DMS79 treated with DMSO at 0.1 percent for 48 hours (cell line): Measurements from ENCODE around the gene ZNF804A.
"Not testable (repeated sequence)": the region's sequence is repeated elsewhere in the genome, so short reads cannot be mapped to it uniquely, and the experiment has no call there.

Experiments used
- DNase-seq: peaks from one replicate; lab custom pipeline; 2025; lab: John Stamatoyannopoulos, UW

ZNF804A gene

DNA sequence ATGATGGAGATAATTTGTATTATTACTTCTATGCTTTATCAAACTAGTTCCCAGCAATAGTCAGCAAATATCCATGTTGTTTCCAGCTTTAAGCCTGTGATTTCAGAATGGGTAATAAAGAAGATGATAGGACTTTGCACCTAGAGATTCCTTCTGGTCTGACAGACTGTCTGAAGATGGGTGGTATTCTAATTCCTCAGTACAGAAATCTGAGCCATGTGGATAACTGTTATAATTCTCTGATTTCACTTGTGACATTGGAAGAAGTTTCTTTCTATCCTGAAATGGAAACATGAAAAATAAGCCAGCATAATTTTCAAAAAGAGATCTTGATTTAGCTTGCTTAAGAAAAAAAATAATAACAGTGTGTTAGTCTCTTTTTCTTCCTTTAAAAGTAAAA, 130.1 kb downstream of the ZNF804A start:
- no peak for DNase-seq

DNA sequence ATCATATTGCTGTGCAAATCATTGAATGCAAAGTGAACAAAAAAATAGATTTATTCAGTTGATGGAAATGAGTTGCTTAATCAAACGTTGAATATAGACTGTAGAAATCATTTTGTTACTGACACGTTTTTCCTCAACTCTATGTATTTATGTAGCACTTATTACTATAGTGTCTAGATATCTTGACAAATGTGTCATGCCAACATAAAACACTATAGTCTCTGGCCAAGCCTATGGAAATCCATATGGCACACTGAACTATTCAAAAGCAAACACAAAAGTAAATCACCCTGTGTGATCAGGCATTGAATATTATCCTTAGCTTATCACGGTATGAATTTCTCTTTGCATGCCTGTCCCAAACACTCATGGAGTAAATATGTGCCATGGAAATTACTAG, 131.3 kb downstream of the ZNF804A start:
- no peak for DNase-seq

DNA sequence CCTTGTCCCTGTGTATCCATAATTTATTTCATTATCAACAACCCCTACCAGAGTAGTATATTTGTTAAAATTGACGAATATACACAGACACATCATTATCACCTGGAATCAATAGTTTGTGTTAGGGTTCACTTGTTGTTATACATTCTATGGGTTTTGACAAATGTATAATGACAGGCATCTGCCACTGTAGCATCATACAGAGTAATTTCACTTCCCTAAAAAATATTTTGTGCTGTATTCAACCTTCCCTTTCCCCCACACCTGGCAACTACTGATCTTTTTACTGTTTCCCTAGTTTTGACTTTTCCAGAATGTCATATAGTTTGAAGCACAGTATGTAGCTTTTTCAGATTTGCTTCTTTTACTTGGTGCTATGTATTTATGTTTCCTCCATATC, 132.0 kb downstream of the ZNF804A start:
- no peak for DNase-seq

DNA sequence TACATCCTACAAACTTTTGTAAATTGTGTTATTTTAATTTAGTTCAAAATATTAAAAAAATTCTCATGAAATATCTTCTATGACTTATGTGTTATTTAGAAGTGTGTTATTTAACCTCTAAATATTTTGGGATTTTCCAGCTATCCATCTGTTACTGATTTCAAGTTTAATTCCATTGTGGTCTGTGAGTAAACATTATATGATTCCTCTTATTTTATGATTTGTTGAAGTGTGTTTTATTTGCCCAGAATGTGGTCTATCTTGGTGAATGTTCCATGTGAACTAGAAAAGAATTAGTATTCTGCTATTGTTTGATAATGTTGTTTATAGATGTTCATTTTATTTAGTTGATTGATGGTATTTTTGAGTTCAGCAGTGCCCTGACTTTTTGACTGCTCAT, 136.0 kb downstream of the ZNF804A start:
- DNase-seq, result no peak

DNA sequence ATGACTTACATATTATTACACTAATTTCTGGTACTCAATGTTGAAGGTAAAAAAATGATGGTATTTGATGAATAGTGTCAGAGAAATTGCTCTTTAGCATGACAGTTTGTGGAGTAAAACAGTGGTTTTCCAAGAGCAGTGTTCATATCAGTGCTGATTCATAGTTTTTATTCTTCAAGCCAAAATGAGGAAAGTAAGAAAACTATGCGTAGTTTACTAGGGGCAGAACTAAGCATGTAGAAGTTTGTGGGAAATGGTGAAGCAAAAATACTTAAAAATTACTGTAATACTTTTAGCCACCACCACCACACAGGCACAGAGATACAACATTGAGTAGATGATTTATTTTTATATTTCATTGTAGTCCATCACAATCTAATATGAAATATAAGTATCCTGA, 137.3 kb downstream of the ZNF804A start:
- DNase-seq, result no peak

DNA sequence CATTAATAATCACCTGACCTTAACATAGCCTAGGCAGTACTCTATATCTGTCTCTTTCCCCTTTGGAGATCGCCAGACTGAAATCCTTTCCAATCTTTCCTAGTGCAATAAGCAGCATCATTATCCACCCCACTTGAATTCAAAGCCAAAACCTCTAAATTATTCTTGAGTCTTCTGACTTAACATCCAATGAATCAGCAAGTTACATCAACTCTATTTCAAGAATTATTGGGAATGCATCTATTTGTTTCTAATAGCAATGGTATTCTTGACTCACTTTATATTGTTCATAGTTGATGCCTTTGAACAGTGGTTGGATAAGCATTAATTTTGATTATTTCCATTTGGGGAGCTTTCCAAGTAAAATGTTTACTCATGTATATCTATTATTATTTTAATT, 144.8 kb downstream of the ZNF804A start:
- no peak for DNase-seq

DNA sequence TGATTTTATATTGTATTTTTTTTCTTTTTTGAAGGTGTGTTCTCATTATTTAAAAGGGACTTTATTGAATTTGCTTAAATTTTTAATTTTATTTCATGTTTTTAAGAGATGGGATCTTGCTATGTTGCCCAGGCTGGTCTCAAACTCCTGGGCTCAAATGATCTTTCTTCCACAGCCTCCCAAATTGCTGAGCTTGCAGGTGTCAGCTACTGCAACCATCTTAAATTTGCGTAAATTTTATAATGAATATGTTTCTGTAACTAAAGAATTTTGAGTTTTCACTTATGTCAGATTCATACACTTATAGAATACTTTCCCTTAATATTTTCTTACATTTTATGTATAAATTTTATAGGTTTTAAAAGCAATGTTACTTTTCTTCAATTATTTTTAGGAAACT, 157.8 kb downstream of the ZNF804A start:
- no peak for DNase-seq

DNA sequence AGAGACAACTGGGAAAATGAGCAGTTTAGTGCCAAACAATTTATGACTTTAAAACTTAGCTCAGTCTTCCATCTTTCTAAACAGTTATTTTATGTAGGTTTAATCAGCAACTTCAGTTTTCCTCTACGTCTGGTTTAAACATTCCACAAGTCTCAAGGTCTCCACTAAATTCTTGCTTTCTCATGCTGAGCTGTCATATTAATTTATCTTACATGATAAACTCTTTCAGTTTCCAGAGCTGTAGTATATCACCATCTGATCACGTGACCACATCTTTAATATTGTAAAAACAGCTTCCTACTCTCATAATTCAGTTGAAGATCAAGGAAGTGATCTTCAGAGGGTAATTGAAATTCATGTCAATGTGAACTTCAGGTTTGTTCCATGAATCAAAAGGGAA, 158.6 kb downstream of the ZNF804A start:
- no peak for DNase-seq

DNA sequence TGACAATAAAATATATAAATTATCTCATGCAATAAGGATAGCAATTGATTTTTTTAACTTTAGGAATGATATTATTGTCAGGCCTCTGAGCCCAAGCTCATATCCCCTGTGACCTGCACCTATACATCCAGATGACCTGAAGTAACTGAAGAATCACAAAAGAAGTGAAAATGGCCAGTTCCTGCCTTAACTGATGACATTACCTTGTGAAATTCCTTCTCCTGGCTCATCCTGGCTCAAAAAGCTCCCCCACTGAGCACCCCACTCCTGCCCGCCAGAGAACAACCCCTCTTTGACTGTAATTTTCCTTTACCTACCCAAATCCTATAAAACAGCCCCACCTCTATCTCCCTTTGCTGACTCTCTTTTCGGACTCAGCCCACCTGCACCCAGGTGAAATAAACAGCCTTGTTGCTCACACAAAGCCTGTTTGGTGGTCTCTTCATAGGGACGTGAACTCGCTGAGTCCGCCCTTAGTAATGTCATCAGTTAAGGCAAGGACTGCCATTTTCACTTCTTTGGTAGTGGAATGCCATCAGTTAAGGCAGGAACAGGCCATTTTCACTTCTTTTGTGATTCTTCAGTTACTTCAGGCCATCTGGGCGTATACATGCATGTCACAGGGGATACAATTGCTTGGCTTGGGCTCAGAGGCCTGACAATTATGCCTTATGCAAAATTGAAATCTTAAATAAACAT, 161.4 kb downstream of the ZNF804A start:
- not testable (repeated sequence) for DNase-seq

DNA sequence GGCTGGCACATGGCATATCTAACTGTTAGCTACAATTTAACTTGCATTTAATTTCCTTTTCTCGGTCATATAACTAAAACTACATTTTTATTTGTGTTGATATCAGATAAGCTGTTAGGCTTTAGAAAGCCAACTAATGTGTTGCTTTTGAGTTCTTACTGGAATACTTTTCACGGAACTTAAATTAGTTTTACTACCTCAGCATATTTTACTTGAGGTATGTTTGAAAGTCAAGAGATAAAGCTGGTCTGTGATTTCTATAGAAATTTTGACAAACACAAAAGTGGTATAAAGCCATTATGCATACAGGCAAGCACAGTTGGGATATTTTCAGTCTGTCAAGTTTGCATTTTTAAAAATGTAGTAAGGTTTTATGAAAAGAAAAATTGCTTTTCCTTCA, 162.6 kb downstream of the ZNF804A start:
- no peak for DNase-seq

DNA sequence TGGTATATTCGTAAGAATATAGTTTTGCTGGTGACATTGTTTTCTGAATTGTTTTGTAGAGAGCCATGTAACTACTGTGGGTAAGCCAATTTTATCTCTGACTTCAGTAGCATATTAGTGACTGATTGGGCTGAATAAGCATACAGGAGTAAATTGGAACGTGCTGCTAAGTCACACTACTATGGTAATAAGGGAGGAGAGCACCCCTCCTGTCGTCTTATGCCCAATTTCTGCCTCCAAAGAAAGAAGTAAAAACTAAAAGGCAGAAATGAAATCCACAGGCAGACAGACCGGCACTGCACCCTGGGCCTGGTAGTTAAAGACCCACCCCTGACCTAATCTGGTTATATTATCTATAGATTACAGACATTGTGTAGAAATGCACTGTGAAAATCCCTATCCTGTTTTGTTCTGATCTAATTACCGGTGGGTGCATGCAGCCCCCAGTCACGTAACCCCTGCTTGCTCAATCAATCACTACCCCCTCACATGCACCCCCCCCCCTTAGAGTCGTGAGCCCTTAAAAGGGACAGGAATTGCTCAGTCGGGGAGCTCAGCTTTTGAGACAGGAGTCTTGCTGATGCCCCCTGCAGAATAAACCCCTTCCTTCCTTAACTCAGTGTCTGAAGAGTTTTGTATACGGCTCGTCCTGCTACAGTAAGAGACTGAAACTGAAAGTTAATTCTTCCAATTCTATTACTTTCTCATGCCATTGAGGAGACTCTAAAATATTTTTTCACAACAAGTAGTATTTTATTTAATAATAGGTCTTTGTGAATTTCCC, 167.0 kb downstream of the ZNF804A start:
- DNase-seq, result no peak

DNA sequence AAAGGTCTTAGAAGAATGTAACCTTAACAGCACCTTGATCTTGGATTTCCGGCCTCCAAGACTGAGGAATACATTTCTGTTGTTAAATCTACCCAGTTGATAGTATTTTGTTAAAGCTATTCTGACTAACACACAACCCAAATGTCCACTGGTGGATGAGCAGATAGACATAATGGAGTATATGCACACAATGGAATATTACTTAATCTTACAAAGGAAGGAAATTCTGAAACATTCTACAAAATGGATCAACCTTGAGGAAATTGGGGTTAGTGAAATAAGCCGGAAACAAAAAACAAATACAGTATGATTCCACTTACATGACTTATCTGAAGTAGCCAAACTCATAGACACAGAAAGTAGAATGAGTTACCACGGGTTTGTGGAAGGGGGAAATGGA, 168.7 kb downstream of the ZNF804A start:
- DNase-seq, result no peak

DNA sequence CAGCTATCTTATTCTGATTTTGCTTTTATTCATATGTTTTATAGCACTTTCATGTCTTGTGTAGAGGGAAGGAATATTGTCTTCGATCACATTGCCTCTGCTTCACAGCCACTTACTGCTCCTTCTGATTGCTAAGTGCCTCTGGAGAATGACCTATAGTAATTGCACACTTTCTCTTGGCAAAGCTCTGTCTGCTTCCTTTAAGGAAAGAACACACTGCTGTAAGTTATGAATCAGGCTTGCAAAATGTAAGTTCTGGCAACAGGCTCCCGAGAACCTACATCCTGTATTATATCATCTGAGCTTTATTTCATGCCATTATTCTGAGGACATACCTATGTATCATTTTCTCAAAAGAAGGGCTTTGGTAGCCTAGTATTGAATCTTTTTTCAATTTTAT, 170.7 kb downstream of the ZNF804A start:
- DNase-seq, result no peak

DNA sequence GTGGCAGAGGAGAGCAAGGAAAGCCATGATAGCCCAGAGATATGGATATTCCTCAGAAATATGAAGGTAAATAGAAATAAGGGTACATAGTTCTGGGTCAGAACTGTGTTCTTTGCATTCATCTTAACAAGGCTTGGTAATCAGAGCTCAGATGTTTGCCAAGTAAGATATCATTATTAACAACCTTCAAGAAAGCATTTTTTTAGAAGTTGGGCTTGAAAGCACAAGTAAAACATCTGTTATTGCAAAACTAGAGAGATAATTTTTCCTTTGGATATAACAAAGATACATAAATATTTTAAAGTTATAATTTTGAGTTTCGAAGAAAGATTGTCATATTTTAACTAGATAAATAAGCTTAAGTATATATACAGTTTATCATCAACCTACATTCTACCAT, 171.4 kb downstream of the ZNF804A start:
- DNase-seq, result no peak

DNA sequence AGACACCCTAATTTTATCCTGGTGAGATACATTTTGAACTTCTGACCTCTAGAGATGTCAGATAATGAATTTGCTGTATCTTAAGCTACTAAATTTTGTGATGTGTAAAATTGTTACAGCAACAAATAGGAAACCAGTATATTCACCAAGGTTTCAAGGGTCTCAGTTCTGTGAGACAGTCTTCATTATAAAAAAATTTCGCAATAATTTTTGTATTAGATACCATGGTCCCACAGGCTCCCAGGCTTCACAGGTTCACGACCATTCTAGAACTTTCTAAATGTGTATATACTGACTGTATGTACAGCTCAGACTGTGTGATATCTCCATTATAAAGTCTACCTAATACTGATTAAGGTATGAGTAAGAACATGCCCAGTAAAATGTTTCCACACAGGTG, 181.4 kb downstream of the ZNF804A start:
- no peak for DNase-seq

DNA sequence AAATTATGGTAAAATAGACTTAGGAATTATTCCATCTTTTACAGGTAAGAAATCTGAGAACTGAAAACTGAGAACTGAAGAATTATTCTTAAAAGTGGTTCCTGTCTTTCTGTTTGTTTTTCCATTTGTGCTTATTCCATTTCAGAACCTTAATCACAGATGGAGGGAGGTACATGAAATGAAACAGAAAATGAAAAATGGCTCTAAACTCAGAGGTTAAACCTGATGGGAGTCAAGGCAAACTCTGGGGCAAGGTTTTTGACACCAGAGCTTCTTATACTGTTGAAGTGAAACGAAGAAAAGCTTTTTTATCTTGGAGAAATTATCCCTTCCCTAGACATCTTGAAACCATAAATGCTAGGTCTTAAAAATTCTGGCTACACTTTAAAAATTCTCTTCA, 182.1 kb downstream of the ZNF804A start:
- DNase-seq, result no peak

DNA sequence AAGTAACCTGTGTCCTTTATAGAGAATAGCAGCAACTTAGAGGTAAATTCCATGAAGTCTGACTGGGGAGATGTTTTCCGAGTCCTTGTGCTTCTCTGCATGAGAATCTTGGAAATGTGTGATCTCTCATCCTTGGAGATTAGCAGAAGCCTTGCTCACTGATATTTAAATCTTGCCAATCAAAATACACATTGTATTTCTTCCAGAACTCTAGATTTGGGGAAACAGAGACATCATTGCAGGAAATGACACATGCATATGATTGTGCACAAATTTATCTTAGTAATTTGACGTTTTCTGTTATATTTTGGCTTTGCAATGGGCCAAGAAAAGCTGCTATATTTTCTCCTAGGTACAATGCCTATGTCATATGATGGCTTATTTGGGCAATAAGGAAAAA, 182.6 kb downstream of the ZNF804A start:
- no peak for DNase-seq

DNA sequence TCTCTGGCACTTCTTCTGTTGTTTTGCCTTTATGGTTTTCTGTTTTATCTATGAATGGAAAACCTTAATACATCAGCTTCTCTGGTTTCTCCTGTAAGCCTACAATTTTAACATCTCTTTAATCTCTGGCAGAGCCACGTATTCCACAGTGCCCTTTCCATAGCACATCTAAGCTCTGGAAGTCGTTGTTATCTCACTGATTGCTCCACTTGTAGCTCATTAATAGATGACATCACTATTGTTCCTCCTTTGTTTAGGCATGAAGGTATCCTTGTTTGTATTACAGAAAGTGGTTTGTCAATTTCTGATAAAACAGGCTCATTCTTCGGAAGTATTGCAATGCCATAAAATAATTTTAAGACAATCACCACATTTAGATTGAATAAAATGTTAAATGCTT, 185.2 kb downstream of the ZNF804A start:
- no peak for DNase-seq

DNA sequence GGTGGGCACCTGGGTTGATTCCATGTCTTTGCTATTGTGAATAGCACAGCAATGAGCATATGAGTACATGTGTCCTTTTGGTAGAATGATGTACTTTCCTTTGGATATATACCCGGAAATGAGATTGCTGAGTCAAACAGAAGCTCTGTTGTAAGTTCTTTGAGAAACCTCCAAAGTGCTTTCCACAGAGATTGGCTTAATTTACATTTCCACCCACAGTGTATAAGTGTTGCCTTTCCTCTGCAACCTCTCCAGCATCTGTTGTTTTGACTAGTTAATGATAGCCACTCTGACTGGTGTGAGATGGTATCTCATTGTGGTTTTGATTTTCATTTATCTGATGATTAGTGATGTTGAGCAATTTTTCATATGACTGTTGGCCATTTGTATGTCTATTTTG, 194.8 kb downstream of the ZNF804A start:
- DNase-seq, result no peak

DNA sequence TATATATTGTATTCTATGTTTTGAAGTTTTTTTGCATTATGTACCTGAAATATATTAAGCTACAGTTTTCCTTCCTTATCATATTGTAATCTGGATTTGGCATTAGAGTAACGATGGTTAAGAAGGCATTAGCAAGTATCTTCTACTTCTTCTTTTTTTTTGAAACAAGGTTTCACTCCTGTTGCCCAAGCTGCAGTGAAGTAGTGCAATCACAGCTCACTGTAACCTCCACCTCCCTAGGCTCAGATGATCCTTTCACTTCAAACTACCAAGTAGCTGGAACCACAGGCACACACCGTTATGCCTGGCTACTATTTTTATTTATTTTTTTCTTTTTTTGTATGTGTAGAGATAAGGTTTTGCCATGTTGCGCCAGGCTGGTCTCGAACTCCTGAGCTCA, 201.1 kb downstream of the ZNF804A start:
- no peak for DNase-seq

DNA sequence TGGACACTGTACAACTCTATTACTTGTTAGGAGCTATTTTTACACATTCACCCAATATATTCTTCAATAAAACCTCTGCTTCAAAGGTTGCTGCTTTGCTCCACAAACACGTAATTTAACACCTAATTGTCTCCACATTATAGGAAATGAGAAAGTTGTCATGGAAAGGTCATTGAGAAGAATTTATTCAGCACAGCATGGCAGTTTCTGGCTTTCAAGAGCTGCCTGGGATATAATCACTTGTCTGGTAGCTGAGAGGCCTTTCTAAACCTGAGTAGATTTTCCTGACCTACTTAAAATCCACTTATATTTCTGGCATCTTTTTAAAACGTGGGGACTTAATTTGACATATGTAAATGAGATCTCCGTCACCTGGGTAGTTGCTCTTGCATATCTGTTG, 216.1 kb downstream of the ZNF804A start:
- no peak for DNase-seq

DNA sequence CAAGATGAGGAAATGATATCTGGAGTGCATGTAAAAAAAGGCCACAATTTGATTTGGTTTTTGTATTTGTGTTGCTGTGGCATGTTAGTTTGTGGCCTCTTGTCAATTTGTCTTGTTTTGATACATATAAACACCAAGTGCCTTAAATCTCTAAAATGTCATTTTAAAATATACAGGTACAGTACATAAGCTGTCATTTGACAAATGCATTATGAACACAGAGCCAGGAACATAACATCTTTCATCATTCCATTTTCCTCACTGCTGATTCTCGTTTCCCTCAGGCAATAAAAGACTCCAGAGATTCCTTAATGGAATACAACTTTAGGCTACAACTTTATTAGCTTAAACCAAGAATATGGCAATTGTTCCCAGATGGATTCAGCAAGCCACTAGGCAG, 217.5 kb downstream of the ZNF804A start:
- DNase-seq, result no peak

DNA sequence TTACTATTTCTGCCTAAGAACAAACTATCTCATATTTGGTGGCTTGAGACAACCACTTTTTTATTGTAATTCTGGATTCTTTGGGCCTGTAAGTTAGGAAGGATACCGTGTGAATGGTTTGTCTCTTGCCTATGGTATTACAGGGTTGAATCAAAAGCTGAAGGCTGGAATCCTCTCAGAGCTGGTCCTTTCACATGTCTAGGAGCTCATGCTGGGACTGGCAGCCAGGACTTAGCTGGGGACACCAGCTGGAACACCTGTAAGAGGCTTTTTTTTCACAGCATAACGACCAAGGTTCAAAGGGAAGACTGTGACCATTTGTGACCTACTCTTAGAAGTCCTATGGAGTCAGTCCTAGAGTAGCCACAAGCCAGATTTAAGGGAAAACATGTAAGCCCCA, 226.3 kb downstream of the ZNF804A start:
- no peak for DNase-seq

DNA sequence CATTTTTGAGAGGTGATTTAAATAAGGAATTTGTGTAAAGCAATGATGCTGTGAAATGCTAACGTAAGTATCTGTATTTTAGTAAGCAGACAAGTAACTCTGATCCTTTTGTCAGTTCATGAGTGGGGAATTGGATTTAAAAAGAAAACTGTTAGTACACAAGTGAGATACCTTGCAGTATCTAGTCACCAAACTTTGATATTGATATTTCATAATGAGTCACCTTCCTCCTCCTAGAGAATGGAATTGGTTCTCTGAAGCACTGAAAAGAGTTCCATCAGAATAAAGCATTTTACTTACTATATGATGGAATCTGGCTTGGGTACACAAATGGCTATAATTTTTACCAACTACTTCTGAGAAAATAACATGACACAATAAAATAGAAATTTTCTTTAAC, 232.2 kb downstream of the ZNF804A start:
- DNase-seq, result no peak
